Globus pallidus (tissue), 1 donor: ENCODE measurements around the gene SLC1A7.

ENCODE experiments used
- DNase-seq: peaks from one replicate; pipeline ENCODE4 v3.0.0-alpha.2; 2015; ENCODE audit warnings: low spot score

Gene SLC1A7

DNA sequence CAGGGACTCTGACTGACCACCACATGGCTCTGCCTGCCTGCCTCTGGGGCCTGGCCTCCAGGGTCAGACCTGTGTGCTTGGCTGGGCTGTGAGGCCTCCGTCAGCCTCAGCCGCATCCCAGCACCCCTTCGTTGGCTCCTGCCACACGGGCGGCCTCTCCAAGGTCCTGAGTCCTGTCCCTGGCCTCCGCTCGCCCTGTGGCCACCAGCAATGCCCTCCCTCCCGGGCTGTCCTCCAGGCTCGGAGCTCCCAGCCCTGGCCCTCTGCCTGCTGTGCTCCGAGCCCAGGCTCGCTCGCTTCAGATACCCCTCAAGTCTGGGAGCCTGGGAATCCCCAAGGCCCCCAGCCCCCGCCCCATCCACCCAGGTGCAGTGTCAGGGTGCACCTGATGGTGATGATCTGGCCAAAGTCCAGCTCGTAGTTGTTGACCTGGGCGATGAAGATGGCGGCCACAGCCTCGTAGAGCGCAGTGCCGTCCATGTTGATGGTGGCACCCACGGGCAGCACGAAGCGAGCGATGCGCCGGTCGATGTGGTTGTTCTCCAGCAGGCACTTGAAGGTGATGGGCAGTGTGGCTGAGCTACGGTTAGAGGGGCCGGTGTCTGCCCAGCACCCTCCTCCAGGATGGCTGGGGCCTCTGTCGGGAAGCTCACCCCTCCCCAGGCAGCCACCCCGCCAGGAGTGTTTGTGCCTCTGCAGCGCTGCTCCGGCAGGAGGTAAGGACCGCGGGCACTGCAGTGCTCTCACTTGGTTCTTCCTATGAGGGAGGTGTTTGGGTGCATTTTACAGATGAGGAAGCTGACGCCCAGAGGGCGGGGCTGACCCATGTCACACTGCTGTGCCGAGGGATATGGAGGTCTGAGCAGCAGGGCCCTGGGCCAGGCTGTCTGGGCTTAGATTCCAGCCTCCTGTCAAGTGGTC is 52.0 kb downstream of the SLC1A7 start:
- DNase-seq = no peak

GRCh38 chr1:53089478-53090226 is 52.8 kb downstream of the SLC1A7 start:
- no peak for DNase-seq

- DNase-seq = no peak
Measured at GRCh38 chr1:53088616-53089300, 53.7 kb downstream of the SLC1A7 start.

DNA sequence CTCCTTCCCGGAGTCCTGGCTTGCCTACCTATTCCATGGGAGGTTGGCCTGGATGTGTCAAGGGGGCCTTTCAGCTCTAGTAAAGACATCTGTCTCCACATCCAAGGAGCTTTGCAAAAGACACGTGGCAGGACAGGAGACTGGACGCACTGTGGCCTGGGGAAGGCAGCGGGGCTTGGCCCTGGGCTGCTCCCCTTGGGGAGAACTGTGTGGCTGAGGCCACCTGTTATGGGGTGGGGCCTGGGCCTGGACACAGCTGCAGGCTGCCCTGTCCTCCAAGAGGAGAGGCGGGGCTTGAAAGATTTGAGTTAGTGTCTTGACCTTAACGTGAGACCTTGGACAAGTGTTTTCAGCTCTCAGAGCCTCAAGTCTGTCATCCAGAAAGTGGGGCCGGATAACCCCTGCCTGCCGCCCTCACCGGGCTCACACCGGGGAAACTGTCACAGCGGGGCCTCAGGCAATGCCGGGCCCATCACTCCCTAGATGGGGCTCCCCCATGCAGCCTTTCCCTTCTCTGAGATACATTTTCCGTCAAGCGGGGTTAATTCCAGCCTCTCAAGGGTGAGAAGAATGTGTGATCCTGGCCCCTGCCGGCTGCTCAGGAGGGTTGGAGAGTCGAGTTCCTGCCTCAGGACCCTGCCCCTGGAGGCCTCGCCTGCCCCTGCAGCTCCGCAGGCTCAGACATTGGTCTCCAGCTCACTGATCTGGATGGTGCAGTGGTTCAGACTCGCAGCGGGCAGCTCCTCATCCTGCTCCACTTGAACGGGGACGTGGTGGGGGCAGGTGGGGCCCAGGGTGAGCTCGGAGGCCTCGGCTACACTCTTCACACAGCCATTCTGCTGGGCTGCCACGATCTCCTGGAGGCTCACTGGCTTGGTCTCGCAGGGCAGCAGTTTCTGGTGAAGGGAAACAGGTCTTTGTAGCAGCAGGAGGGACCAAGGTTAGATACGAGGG is 54.8 kb downstream of the SLC1A7 start:
- DNase-seq = no peak

DNA sequence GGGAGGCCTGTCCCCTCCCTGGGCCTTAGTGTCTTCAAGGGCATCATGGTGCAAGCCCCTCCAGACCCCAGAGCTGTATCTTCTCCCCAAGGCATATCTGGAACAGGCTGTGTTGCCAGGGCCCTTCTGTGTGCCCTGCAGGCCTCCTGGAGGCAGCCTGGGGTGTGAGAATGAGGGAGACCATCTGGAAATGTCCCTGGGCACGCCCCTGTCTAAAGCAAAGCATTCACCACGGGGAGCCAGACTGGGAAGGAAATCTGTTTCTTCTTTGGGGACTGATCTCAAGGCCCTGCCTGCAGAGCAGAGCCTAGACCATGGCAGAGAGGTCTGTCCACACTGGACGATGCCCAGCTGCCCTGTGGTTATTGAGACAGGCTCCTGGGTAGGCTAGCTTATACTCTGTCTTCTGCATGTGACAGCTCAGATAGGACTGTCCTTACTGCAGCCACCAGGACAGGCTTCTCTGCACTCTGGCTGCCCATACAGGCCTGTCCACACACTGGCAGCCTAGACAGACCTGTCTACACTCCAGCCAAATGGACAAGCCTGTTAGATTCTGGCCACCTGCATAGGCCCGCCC is 55.9 kb downstream of the SLC1A7 start:
- DNase-seq = no peak

DNA sequence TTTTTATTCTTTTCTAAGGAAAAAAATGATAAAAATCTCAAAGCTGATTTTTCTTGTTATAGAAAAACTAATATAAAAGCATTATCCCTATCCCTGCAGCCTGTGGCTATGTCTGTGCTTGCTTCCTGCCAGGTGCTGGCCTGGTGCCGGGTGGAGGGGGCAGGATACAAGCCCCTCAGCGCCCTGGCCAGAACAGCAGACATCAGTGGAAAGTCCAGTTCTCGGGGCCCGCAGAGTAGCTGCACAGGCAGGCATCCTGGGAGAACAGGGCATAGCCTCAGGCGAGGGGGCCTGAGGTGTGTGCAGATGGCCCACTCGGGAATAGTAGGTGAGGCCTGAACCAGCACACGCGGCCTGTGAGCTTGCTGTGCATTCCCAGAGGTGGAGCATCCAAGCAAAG is 57.0 kb downstream of the SLC1A7 start:
- DNase-seq = no peak

DNA sequence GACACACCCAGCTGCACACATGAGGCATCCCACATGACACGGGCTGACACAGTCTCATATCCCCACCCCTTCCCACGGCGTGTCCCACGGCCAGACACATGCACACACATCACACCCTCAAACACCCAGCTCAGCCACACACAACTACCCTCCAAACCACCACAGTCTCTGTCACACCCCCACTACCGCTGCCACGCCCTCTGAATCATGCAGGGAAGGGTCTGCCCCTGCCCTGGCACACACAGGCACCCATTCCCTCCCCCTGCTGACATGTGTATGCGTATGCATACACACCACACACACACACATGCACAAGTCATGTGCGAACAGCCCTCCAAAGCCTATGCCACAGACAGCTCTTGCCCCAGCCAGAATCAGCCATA is 57.9 kb downstream of the SLC1A7 start:
- DNase-seq = no peak

- no peak for DNase-seq
Measured at GRCh38 chr1:53083636-53084588, 58.5 kb downstream of the SLC1A7 start.

DNA sequence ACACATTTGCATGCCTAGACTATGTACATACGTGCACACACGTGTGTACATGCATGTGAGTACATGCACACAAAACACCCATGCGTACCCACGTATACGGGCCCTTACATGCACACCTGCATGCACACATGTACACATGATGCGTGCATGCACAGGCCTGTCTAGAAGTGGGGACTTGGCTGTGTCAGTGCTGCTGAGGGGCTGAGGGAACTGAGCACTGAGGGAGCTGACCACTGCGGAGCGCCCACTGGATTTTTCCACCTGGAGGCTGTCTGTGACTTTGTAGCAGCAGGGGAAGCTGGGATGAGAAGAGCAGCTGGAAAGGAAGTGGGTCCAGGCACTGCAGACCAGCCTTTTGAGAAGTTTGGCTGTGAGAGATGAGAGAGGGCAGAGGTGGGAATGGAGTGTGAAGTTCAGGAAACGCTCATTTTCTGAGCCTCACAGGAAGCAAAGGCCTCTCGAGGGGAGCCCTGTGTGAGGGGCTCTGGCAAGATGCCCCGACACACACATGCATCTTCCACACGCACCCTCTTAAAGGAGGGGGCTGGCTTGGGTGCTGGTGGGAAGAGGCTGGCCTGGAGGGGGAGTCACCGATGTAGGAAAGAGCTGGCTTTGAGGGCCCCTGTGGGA is 59.5 kb downstream of the SLC1A7 start:
- DNase-seq = no peak

GRCh38 chr1:53081384-53082066 is 60.9 kb downstream of the SLC1A7 start:
- no peak for DNase-seq

- no peak for DNase-seq
Measured at GRCh38 chr1:53080769-53081168, 61.7 kb downstream of the SLC1A7 start.

DNA sequence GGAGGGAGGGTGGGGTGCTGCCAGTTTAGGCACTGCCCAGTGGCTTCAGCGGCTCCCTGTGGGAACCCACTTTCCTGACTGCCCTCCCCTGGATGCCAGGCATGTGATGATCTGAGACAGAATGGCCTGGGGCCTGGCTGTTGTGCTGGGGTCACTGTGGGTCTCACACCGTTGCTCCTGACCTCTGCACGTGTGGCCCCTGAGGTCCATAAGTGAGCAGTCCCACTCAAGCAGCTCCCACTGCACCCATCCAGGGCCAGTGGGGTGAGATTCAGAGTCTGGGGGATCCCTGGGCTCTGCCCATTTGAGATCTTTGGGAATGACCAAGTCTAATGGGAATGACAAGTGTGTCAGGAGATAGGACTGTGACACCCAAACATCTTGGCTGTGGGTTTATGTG is 62.4 kb downstream of the SLC1A7 start:
- no peak for DNase-seq

GRCh38 chr1:53079251-53079650 is 63.2 kb downstream of the SLC1A7 start:
- DNase-seq = no peak

- DNase-seq = no peak
Measured at GRCh38 chr1:53078333-53079101, 63.9 kb downstream of the SLC1A7 start.

- DNase-seq = no peak
Measured at GRCh38 chr1:53077599-53077965, 64.9 kb downstream of the SLC1A7 start.

GRCh38 chr1:53076721-53077598 is 65.5 kb downstream of the SLC1A7 start:
- DNase-seq = no peak

DNA sequence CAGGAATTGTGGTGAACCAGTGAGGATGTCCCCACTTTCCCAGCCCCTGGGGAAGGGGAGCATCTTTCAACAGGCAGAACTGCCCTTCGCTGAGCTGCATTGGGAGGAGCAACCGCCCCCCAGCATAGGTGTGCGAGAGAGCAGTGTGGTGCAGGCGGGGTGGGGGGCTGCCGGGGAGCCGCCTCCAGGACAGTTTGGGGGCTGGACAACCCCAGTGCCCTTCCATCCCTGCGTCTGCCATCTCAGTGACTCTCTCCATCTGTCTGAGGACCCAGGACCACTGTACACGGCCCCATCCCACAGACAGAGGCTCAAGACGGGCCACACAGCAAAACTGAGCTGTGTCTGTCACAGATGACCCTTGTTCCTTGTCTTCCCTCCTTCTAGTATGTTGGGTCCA is 66.3 kb downstream of the SLC1A7 start:
- DNase-seq = no peak
